CD4-positive, alpha-beta T cell (primary cell): ENCODE results near the gene ROR1. TPM values are rescaled to one million over a fixed set of nuclear protein-coding genes. Genes with fewer than 3 reads are reported as not detected.

Experiments used
- ATAC-seq: fragments of 200-7000 bp; cut with Tn5 transposase; one replicate; pipeline ENCODE4 v1.10.0; 2022; ENCODE audit warnings: mild to moderate bottlenecking; ENCODE audit not compliant: poor library complexity
- CTCF ChIA-PET: fragments of 350-600 bp; sonication (Branson Sonifier 250); formaldehyde crosslinking; loops from one replicate; lab custom pipeline; 2021; ENCODE audit warnings: antibody characterized with exemption, inconsistent platforms; lab: Charles Lee
- POLR2A ChIA-PET: fragments of 350-600 bp; sonication (Branson Sonifier 250); formaldehyde crosslinking; loops from one replicate; lab custom pipeline; 2021; ENCODE audit warnings: antibody characterized with exemption, inconsistent platforms; lab: Charles Lee
- DNase-seq, 14 experiments: peaks; one replicate each; pipeline ENCODE4 v3.0.0-alpha.2; 2013 to 2020; ENCODE audit warnings: mixed read lengths in 2 of 14
- H3K27ac ChIP-seq, 2 donors: one replicate each; pipeline versions ENCODE4 v1.5.1 to v1.7.0; 2013; ENCODE audit warnings: low read length in 2 of 2, low read depth in 1 of 2, mild to moderate bottlenecking in 1 of 2
- H3K27me3 ChIP-seq, 2 experiments: 1 replicate in 1 of 2; 2 replicates in 1 of 2; pipeline versions ENCODE4 v1.6.1 to v1.7.0; 2013; ENCODE audit warnings: low read length in 2 of 2, control low read depth in 1 of 2, mild to moderate bottlenecking in 1 of 2, moderate library complexity in 1 of 2; ENCODE audit not compliant: insufficient read depth in 2 of 2, control insufficient read depth in 1 of 2
- H3K36me3 ChIP-seq: one replicate; pipeline ENCODE4 v1.6.1; 2013; ENCODE audit warnings: low read length, control low read depth; ENCODE audit not compliant: insufficient read depth
- H3K4me1 ChIP-seq: one replicate; pipeline ENCODE4 v1.6.1; 2013; ENCODE audit warnings: low read length, control low read depth; ENCODE audit not compliant: insufficient read depth
- H3K4me3 ChIP-seq: one replicate; pipeline ENCODE4 v1.5.1; 2013; ENCODE audit warnings: mild to moderate bottlenecking, low read length, moderate library complexity
- H3K9me3 ChIP-seq, 2 experiments: 1 replicate in 1 of 2; 2 replicates in 1 of 2; pipeline versions ENCODE4 v1.6.1 to v1.7.0; 2013; ENCODE audit warnings: low read length in 2 of 2, mild to moderate bottlenecking in 2 of 2, control low read depth in 1 of 2, moderate library complexity in 1 of 2; ENCODE audit not compliant: control insufficient read depth in 1 of 2, insufficient read depth in 1 of 2
- H3K27ac Mint-ChIP-seq: one replicate; pipeline ENCODE4 v1.8.0; 2020; ENCODE audit warnings: mixed read lengths
- H3K27me3 Mint-ChIP-seq: one replicate; pipeline ENCODE4 v1.8.0; 2021; ENCODE audit warnings: mixed read lengths
- H3K36me3 Mint-ChIP-seq: one replicate; pipeline ENCODE4 v1.8.0; 2021; ENCODE audit warnings: low read depth, mixed read lengths
- H3K4me1 Mint-ChIP-seq: one replicate; pipeline ENCODE4 v1.8.0; 2021; ENCODE audit warnings: low read depth, mixed read lengths
- H3K4me3 Mint-ChIP-seq: one replicate; pipeline ENCODE4 v1.8.0; 2020; ENCODE audit warnings: mild to moderate bottlenecking, mixed read lengths
- H3K9me3 Mint-ChIP-seq: one replicate; pipeline ENCODE4 v1.8.0; 2020; ENCODE audit warnings: mixed read lengths
- intact Hi-C, 2 experiments: fragments of 100-400 bp; cut with DNase I in 1 of 2; cut with micrococcal nuclease in 1 of 2; formaldehyde crosslinking; loops; one replicate each; pipeline versions ENCODE4 v1.15.1 to v1.9.0; 2023 to 2025; cut with DNase I, micrococcal nuclease
- total RNA-seq, 174 experiments: library from RNA in 2 of 174; stranded (reverse) in 2 of 174; gene quantifications; one replicate each; pipeline ENCODE4 v1.2.3 and lab custom pipeline; 2021 to 2026
- TF ChIP-seq, protein P1 (sequence below): fragments of 200-600 bp; IDR thresholded peaks from one replicate; pipeline ENCODE4 v1.8.0; 2022; ENCODE audit warnings: antibody characterized with exemption, mild to moderate bottlenecking

The ROR1 gene
- total RNA-seq, 2 experiments from 2014 or later, result not detected

DNA sequence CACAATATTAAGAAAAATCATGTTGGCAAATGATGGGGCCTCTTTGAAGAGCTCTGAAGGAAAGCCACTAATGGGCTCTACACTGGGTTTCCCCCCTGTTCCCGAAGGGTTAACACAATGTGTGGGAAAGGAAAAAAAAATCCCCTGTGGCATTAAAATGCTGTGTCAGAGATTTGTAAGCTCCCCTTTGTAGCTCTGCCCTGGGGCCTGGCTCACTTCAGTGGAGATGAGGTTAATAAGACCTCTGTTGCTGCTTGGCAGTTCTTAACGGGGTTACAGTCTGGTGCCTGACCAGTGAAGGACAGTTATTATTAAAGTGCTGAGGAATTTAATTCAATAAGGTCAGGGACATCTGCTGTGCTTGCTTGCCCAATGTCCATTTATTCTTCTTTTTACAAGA is 299.9 kb downstream of the ROR1 start:
- H3K27me3 ChIP-seq, result no peaks in the 10 kb centered on the region

DNA sequence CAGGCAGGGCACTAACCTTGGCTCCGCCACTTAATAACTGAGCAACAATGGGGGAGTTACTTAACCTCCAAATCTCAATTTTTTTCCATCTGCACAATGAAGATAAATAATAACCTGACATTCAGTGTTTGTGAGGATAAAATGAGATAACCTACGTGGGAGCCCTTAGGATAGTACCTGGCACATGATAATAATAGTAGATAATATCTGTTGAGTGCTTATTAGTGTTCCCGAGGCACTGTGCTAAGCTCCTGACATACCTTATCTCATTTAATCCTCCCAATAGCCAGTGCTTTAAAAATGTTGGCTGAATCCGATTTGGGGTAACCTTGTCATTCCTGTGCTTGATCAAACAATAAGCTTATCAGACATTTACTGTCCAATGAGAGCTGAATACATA is 300.9 kb downstream of the ROR1 start:
- no peak for ATAC-seq
- POLR2A ChIA-PET, result no interaction called here
- no peak overlapping the region for H3K27ac Mint-ChIP-seq

More for the DNA sequence above, 299.9 kb downstream of the ROR1 start:
- Mint-ChIP-seq H3K27ac (no peak overlapping the region), H3K4me1 (peaks cover 5% of the 10 kb centered on the region), H3K4me3 (no peak overlapping the region), H3K27me3 (no peaks in the 10 kb centered on the region), H3K36me3 (no peaks in the 10 kb centered on the region), H3K9me3 (no peaks in the 10 kb centered on the region)
- TF ChIP-seq, protein P1, sequence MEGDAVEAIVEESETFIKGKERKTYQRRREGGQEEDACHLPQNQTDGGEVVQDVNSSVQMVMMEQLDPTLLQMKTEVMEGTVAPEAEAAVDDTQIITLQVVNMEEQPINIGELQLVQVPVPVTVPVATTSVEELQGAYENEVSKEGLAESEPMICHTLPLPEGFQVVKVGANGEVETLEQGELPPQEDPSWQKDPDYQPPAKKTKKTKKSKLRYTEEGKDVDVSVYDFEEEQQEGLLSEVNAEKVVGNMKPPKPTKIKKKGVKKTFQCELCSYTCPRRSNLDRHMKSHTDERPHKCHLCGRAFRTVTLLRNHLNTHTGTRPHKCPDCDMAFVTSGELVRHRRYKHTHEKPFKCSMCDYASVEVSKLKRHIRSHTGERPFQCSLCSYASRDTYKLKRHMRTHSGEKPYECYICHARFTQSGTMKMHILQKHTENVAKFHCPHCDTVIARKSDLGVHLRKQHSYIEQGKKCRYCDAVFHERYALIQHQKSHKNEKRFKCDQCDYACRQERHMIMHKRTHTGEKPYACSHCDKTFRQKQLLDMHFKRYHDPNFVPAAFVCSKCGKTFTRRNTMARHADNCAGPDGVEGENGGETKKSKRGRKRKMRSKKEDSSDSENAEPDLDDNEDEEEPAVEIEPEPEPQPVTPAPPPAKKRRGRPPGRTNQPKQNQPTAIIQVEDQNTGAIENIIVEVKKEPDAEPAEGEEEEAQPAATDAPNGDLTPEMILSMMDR, result no peak
- ChIA-PET POLR2A (no interaction called here), CTCF (interaction anchor here (0.6 to 1.8 kb wide), 2 partner anchors 10 to 602 kb away, joined by 3 to 6 read pairs; no protein-coding TSS in a partner anchor)
- Histone ChIP-seq H3K36me3 (no peaks in the 10 kb centered on the region), H3K4me1 (no peaks in the 10 kb centered on the region), H3K9me3 (no peaks in the 10 kb centered on the region), H3K27ac (no peak overlapping the region), H3K4me3 (no peak overlapping the region)
- no peak for ATAC-seq
- no peak for DNase-seq
- intact Hi-C loops, result no loop called here

DNA sequence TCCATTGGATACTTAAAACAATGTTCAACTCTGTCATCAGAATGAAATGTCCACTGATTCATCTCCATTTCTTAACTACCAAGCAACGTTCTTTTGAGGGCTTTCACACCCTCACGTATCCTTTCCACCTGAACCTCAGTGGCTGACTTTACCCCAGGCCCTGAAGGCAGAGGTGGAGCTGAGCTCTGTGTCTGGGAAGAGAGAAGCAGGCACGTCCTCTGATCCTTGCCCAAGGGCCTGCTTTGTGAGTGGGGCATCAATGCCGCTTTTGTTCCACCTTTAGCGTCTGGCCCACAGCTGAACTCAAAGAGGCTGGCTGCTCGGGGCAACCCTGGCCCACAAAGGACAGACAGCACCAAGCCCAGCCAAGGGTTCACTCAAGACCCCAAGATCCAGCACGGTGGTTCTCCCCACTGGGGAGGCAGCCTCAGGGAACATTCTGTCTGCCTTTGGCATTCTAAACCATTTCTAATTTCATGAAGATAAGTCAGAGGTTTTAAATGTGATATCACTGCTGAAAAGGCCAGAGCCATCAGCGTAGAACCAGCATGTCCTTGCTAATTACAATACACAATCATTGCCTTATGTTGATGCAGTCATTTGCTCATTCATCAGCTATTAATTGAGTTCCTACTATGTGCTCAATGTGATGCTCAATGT is 303.6 kb downstream of the ROR1 start:
- no peaks in the 10 kb centered on the region for H3K9me3 Mint-ChIP-seq
- CTCF ChIA-PET, result no interaction called here
- H3K36me3 Mint-ChIP-seq, result no peaks in the 10 kb centered on the region
- Histone ChIP-seq H3K27me3 (no peaks in the 10 kb centered on the region), H3K9me3 (no peaks in the 10 kb centered on the region), H3K4me1 (no peaks in the 10 kb centered on the region), H3K4me3 (no peak overlapping the region), H3K27ac (no peak overlapping the region), H3K36me3 (no peaks in the 10 kb centered on the region)
- no peaks in the 10 kb centered on the region for H3K4me1 Mint-ChIP-seq
- no peak overlapping the region for H3K4me3 Mint-ChIP-seq
- no peak overlapping the region for H3K27ac Mint-ChIP-seq
- POLR2A ChIA-PET, result no interaction called here
- DNase-seq (no peak), ATAC-seq (no peak)
- no peaks in the 10 kb centered on the region for H3K27me3 Mint-ChIP-seq
- TF ChIP-seq, protein P1, result no peak
- intact Hi-C loops, result no loop called here

More for the DNA sequence above, 300.9 kb downstream of the ROR1 start:
- Histone ChIP-seq H3K4me3 (no peak overlapping the region), H3K9me3 (no peaks in the 10 kb centered on the region), H3K27me3 (no peaks in the 10 kb centered on the region), H3K4me1 (no peaks in the 10 kb centered on the region), H3K27ac (no peak overlapping the region), H3K36me3 (no peaks in the 10 kb centered on the region)
- H3K27me3 Mint-ChIP-seq, result no peaks in the 10 kb centered on the region
- CTCF ChIA-PET, result interaction anchor here (1.8 kb wide), 1 partner anchor 9 kb away, joined by 6 read pairs; no protein-coding TSS in a partner anchor
- intact Hi-C loops, result no loop called here
- H3K36me3 Mint-ChIP-seq, result no peaks in the 10 kb centered on the region
- TF ChIP-seq, protein P1, result no peak
- H3K4me3 Mint-ChIP-seq, result no peak overlapping the region
- DNase-seq, result no peak
- no peaks in the 10 kb centered on the region for H3K9me3 Mint-ChIP-seq
- no peaks in the 10 kb centered on the region for H3K4me1 Mint-ChIP-seq
